ENCODE data around the gene PHF14.

- TF ChIP-seq POLR2A (IDR thresholded peaks at IDR 0.05; ENCODE audit: low read length) = no peak
- TF ChIP-seq GATA1 (IDR thresholded peaks at IDR 0.05; ENCODE audit: low read depth, low read length) = no peak
Observed at GRCh38 chr7:11206177-11206899, 232.7 kb downstream of the PHF14 start.
